HG03039 (cell line): ENCODE results near the gene CTCF.

ENCODE experiments used
- ATAC-seq: cut with Tn5 transposase; IDR thresholded peaks from one replicate; pipeline ENCODE4 v1.9.1; 2021; ENCODE audit warnings: mild to moderate bottlenecking, moderate library complexity; ENCODE audit not compliant: unreplicated experiment

CTCF gene

GRCh38 chr16:67663151-67663876 is 101.0 kb downstream of the CTCF start:
- no peak for ATAC-seq

- no peak for ATAC-seq
Observed at GRCh38 chr16:67663877-67664222, 101.5 kb downstream of the CTCF start.

GRCh38 chr16:67664258-67664657 is 101.9 kb downstream of the CTCF start:
- ATAC-seq: no peak

- no peak for ATAC-seq
Observed at GRCh38 chr16:67664871-67665270, 102.5 kb downstream of the CTCF start.

- no peak for ATAC-seq
Observed at GRCh38 chr16:67665598-67665997, 103.3 kb downstream of the CTCF start.

- no peak for ATAC-seq
Observed at GRCh38 chr16:67666032-67666551, 103.8 kb downstream of the CTCF start.

GRCh38 chr16:67666559-67667452 is 104.5 kb downstream of the CTCF start, which contains the start of the genes C16orf86 and ENKD1:
Gene C16orf86 (plus strand): TSS chr16:67666814. CDS start chr16:67666971, 157 bp downstream.
Gene ENKD1 (minus strand): TSS chr16:67666750. CDS start chr16:67666442, 308 bp downstream.
- peak; percentile 46 for ATAC-seq

GRCh38 chr16:67667453-67667816 is 105.1 kb downstream of the CTCF start:
- no peak for ATAC-seq

DNA sequence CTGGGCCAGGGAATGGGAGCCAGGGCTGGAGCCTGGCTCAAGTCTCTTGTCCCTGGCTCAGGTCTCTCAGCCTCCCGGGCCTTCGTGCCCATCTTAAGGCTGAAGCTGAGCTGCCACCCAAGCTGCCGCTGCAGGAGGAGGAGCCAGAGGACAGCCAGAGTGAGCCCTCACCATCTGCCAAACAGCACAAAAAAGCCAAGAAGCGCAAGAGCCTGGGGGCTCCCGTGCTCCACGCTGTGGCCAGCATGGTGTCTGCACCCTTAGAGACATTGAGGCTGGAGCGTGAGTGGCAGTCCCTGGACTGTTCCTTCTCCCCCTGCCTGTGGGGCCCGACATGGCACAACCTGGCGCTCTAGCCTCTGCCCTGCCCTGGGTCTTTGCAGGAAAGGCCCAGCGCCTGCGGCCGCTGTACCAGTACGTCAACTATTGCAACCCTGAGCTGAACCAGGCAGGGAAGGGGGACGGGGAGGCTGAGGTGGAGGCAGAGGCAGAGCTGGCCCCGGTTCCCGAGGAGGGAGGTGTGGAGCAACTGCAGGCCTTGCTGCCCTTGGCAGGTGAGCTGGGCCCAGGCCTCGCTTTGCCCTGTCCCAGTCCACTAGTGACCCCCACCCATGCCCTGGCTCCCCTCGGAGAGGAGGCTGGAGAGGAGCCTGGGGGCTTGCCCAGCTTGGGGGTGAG is 105.6 kb downstream of the CTCF start:
- peak; percentile 43 for ATAC-seq

DNA sequence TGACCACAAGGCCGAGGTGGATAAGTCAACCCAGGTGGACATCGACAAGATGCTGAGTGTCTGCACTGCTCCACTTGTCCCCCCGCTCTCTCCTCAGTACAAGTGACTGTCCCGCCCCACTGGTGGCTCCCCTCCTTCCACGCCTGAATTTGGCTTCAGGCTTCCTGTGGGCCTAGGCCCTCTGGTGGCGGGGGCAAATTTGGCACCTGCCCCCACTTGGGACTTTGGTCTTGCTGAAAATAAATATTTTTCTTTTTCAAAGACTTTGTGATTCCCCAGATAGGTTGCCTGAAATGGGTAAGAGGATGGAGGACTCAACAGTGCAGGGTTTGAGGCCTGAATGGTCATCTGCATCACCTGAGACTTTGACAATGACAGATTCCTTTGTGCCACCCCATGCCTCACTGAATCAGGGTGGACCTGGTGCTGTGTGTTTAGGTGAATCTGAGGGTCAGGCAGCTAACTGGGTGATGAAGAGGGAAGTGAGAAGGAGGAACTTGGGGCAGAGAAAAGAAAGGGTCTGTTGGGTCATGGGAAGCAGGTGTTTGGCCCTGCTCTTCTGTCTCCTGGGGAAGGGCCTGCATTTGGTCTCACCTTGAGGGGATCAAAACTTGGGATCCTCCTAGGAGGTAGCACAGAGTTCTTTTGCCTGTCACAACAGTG is 106.3 kb downstream of the CTCF start:
- no peak for ATAC-seq

DNA sequence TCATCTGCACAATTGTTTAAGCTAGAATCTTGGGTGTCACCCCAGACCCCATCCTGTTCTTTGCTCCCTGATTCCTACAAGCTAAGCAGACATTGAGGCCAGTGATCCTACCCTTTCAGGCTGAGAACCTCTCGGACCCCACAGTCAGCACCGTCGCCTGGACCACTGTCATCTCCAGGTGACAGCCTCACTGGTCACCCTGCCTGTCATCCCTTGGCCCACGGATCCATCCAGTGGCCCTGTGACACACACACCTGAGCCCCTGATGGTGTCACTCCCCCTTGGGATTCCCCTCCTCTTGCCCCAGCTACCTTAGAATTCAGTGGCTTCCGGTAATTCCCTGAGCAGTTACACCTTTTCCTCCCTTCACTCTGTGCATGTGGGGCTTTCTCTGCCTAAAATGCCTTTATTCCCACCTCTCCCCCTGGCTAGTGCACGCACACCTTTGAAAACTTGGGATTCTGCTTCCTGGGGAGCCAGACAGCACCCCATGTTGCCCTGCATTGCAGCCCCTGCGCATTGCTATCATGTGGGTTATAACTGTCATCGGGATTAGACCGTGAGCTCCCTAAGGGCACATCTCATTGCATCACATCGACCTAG is 107.3 kb downstream of the CTCF start:
- ATAC-seq: no peak

- no peak for ATAC-seq
Observed at GRCh38 chr16:67672306-67672705, 110.0 kb downstream of the CTCF start.

DNA sequence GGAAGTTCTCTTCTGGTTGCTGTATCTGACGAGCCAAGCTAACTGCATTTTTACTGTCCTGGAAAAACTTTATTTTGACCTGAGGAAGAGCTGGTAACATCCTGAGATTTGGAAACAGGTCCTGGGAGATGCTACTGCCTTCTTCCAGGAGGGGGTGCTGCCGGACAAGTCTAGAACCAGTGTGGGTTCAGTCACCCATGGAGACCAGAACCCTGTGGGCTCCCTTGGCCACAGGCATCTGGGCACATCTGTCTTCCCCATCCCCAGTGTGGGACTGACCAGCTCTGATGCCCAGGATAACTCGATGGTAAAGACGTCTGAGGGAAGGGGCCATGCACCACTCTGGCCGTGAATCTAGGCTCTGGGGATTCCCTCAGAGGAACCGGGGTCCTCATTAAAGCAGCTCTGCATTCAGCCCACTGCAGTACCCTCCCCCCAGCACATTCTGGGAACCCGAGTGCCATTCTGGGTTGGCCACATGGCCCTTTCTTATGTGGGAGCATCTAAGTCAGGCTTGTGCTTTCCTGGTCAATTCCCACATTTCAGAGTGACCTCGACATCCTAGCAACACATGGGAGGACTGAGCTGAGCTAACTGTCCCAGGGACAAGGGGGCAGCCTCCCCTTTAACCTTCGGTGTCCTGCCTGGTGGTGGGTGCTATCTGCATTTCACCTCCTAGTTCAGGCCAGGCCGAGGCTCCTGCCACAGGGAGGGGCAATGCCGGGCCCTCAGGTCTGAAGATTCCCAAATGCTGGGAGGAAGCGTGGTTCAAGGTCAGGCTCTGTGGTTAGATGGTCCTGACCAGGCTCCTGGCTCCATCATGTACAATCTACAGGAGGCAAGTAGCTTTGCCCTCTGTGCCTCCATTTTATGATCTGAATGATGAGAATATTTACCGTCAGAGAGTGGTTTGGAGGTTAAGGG is 110.7 kb downstream of the CTCF start:
- ATAC-seq: no peak

- ATAC-seq: no peak
Observed at GRCh38 chr16:67673712-67674580, 111.6 kb downstream of the CTCF start.

DNA sequence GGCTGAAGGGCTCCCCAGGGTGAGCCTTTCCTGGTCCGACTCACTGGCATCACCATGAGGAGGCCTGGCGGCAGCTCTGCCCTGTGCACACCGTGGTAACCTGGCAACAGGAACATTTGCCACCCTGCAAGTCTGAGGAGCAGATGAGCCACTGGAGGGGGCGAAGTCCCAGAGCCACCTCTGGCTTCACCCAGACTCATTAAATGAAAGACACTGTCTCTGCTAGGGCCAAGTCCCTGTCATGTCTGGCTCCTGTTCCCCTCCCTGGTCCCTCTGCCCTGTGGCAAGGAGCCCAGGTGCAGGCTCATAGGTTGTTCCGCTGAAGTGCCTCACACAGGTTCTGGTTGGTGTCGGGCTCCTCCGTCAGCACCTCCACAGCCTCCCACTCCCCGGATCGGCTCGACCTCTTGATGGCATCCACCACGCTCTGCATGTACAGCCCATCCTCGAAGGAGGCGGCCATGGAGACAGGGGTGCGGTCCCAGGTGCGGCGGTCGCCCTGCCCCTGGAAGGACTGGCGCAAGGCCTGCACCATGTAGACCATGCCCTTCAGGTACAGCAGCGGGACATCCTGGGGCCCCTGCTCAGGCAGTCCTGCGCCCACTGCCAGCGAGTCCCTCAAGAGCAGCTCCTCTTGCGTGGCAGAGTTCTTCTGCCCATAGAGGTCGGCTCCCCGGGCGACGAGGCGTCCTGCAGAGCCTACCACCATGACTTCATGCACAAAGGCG is 112.7 kb downstream of the CTCF start:
- no peak for ATAC-seq

DNA sequence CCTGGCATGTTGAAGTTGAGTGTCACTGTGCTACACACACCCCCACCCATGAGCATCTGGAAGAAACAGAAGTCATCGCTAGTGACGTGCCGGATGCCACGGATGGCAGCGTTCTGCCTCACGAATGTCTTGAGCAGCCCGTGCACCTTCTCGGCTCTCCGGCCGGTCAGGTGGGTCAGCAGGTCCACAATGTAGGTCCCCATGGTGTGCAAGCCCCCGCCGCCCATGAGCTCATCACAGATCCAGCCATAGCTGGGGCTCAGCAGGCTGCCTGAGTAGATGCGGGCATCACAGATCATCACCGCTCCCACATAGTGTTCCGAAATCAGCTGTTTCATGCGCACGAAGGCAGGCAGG is 113.2 kb downstream of the CTCF start:
- no peak for ATAC-seq

DNA sequence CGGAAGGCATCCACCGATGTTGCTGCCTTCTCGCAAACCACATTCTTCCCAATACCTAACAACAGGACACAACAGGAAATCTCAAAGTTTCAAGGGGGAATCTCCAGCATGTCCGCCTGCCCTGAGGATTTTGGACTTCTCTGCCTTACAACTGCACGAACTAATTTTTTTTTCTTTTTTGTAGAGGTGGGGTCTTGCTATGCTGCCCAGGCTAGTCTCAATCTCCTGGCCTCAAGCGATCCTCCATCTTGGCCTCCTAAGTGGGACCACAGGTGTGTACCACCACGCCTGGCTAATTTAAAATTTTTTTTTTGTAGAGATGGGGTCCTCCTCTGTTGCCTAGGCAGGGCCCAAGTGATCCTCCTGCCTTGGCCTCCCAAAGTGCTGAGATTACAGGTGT is 113.7 kb downstream of the CTCF start:
- no peak for ATAC-seq

DNA sequence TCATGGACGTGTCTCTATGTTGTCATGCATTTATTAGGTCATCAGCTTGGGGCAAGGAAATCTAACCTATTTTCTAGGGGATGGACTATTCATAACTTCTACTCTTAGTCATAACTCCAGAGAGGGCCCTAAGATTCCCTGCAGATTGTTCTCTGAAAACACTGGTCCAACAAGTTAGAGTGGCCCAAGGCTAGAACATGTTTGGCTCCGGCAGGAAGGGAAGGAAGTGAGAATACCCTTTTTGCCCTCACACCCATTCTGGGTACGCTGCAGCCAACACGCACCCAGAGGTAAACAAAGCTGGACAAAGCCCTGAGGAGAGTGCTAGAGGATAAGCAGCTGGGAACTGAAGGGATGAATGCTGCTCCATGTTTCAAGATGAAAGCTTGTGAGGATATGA is 114.2 kb downstream of the CTCF start:
- no peak for ATAC-seq
